HepG2 (cell line): ENCODE results near the gene OSBPL8. TPM values are rescaled to one million over a fixed set of nuclear protein-coding genes. Genes with fewer than 3 reads are reported as not detected.

Experiments
- ARID4A ChIP-seq: sonication (generic); formaldehyde crosslinking; IDR thresholded peaks from 2 replicates; pipeline ENCODE4 v1.5.0; 2020; ENCODE audit warnings: mild to moderate bottlenecking, missing genetic modification reagents, borderline replicate concordance
- CREB1 ChIP-seq, 2 experiments: fragments of 450-650 bp in 1 of 2; IDR thresholded peaks; 2 replicates each; pipeline ENCODE4 v1.6.1; 2016 to 2017; ENCODE audit warnings: control low read depth in 1 of 2, mild to moderate bottlenecking in 1 of 2, missing compliant biosample characterization in 1 of 2, missing genetic modification characterization in 1 of 2
- FOSL1 ChIP-seq: sonication (generic); formaldehyde crosslinking; IDR thresholded peaks from 2 replicates; pipeline ENCODE4 v1.9.0; 2021; ENCODE audit warnings: missing genetic modification reagents, borderline replicate concordance
- GATAD1 ChIP-seq: IDR thresholded peaks from 2 replicates; pipeline ENCODE4 v1.6.1; 2016; ENCODE audit warnings: missing genetic modification reagents, missing compliant biosample characterization
- HINFP ChIP-seq: sonication (generic); formaldehyde crosslinking; IDR thresholded peaks from 2 replicates; pipeline ENCODE4 v1.4.0; 2020; ENCODE audit warnings: low read depth, mild to moderate bottlenecking, missing genetic modification reagents
- JARID2 ChIP-seq: sonication (generic); formaldehyde crosslinking; IDR thresholded peaks from 2 replicates; pipeline ENCODE4 v1.8.1; 2023; ENCODE audit warnings: missing genetic modification reagents, inconsistent platforms; ENCODE audit not compliant: insufficient replicate concordance
- KDM5A ChIP-seq: fragments of 200-600 bp; sonication (generic); IDR thresholded peaks from 2 replicates; pipeline ENCODE4 v1.7.0; 2018; ENCODE audit warnings: antibody characterized with exemption, mild to moderate bottlenecking, low read length, borderline replicate concordance
- KLF6 ChIP-seq: IDR thresholded peaks from 2 replicates; pipeline ENCODE4 v1.8.0; 2016; ENCODE audit warnings: missing biosample characterization, missing genetic modification reagents
- MED1 ChIP-seq: sonication (generic); formaldehyde crosslinking; IDR thresholded peaks from 2 replicates; pipeline ENCODE4 v1.4.0; 2020; ENCODE audit warnings: missing genetic modification reagents
- NR0B2 ChIP-seq: sonication (generic); formaldehyde crosslinking; IDR thresholded peaks from 2 replicates; pipeline ENCODE4 v1.4.0; 2020; ENCODE audit warnings: mild to moderate bottlenecking, missing genetic modification reagents
- RAD21 ChIP-seq: fragments of 450-650 bp; formaldehyde crosslinking; IDR thresholded peaks from 2 replicates; pipeline ENCODE4 v1.5.0; 2020; ENCODE audit warnings: mild to moderate bottlenecking
- RXRB ChIP-seq: IDR thresholded peaks from 2 replicates; pipeline ENCODE4 v1.6.1; 2016; ENCODE audit warnings: borderline replicate concordance, missing genetic modification reagents, missing compliant biosample characterization
- SRSF9 ChIP-seq: fragments of 200-400 bp; formaldehyde crosslinking; IDR thresholded peaks from 2 replicates; pipeline ENCODE4 v1.6.1; 2018; ENCODE audit warnings: borderline replicate concordance, mild to moderate bottlenecking, low read depth, low read length; ENCODE audit not compliant: insufficient read depth, poor library complexity, severe bottlenecking
- XRCC5 ChIP-seq: fragments of 200-400 bp; formaldehyde crosslinking; optimal IDR thresholded peaks from 2 replicates; pipeline ENCODE3; 2017; ENCODE audit warnings: mild to moderate bottlenecking, low read length
- ZBTB3 ChIP-seq: sonication (generic); formaldehyde crosslinking; IDR thresholded peaks from 2 replicates; pipeline ENCODE4 v1.4.0; 2020; ENCODE audit warnings: low read depth, mild to moderate bottlenecking, moderate library complexity, missing genetic modification reagents, borderline replicate concordance
- ZBTB8A ChIP-seq: sonication (generic); formaldehyde crosslinking; IDR thresholded peaks from 2 replicates; pipeline ENCODE4 v1.4.0; 2020; ENCODE audit warnings: mild to moderate bottlenecking, low read depth, missing genetic modification reagents, borderline replicate concordance
- ZC3H4 ChIP-seq: sonication (generic); formaldehyde crosslinking; IDR thresholded peaks from 2 replicates; pipeline ENCODE4 v1.4.0; 2020; ENCODE audit warnings: missing genetic modification reagents, borderline replicate concordance
- ZNF232 ChIP-seq: sonication (generic); formaldehyde crosslinking; IDR thresholded peaks from 2 replicates; pipeline ENCODE4 v1.4.0; 2020; ENCODE audit warnings: missing genetic modification reagents, borderline replicate concordance
- ZNF275 ChIP-seq: sonication (generic); formaldehyde crosslinking; IDR thresholded peaks from 2 replicates; pipeline ENCODE4 v1.8.0; 2022; ENCODE audit warnings: missing genetic modification reagents, mild to moderate bottlenecking, inconsistent platforms, borderline replicate concordance
- ZNF749 ChIP-seq: sonication (generic); formaldehyde crosslinking; IDR thresholded peaks from 2 replicates; pipeline ENCODE4 v1.8.0; 2022; ENCODE audit warnings: mild to moderate bottlenecking, missing genetic modification reagents, moderate library complexity, borderline replicate concordance
- polyA plus RNA-seq, 8 experiments: library from polyadenylated mRNA; depleted of rRNA in 3 of 8; stranded (reverse) in 7 of 8; unstranded in 1 of 8; fragments of >200 nt; fragmentation: Illumina TruSeq in 4 of 8; extraction: Trizol in 4 of 8; gene quantifications; 2 replicates each; pipeline versions ENCODE4 v1.2.1 to v1.2.3, GENCODE V29; 2011 to 2016; ENCODE audit warnings: low read depth in 4 of 8, missing spikeins in 1 of 8, mixed read lengths in 1 of 8; ENCODE audit not compliant: insufficient read depth in 1 of 8
- total RNA-seq, 5 experiments: library from RNA; depleted of rRNA; stranded (reverse); fragments of >200 nt; fragmentation: Illumina TruSeq; extraction: Trizol; gene quantifications; 2 replicates each; pipeline ENCODE4 v1.2.3, GENCODE V29; 2016; ENCODE audit warnings: low read depth in 1 of 5

The OSBPL8 gene
- total and polyA plus RNA-seq, 2 of the 13 experiments (the other 11 are each of a cell fraction or from before 2014, with no cell fraction given), result 11.0 to 33.9 TPM

- TF ChIP-seq ARID4A (peak; percentile 65; the same call in 1 of the 2 replicates), GATAD1 (peak; percentile 93), FOSL1 (CRISPR knock-in tag) (no peak), KDM5A (peak; percentile 93), CREB1 (IDR thresholded peaks at IDR 0.05) (no peak), CREB1 (CRISPR knock-in tag; IDR thresholded peaks at IDR 0.05) (peak; percentile 56; the same call in 1 of the 2 replicates), NR0B2 (CRISPR knock-in tag) (peak; percentile 63; the same call in 1 of the 2 replicates), RAD21 (CRISPR knock-in tag) (peak; percentile 18; the same call in 1 of the 2 replicates), SRSF9 (no peak), HINFP (CRISPR knock-in tag) (peak; percentile 84), ZBTB3 (no peak), XRCC5 (peak; percentile 65), ZNF232 (CRISPR knock-in tag) (peak; percentile 80; the same call in 1 of the 2 replicates), KLF6 (CRISPR knock-in tag) (peak; percentile 73; the same call in 1 of the 2 replicates), RXRB (CRISPR knock-in tag) (no peak; the same call in 1 of the 2 replicates), MED1 (CRISPR knock-in tag) (peak; percentile 66), JARID2 (CRISPR knock-in tag) (no peak), ZBTB8A (CRISPR knock-in tag) (no peak), ZNF749 (CRISPR knock-in tag) (peak; percentile 75; the same call in 1 of the 2 replicates), ZC3H4 (no peak), ZNF275 (CRISPR knock-in tag) (peak; percentile 86; the same call in 1 of the 2 replicates)
Measured at GRCh38 chr12:76348079-76348901, 211.3 kb downstream of the OSBPL8 start, which contains the start of gene BBS10 (continued).
